Suprapubic skin (tissue), 4 donors: ENCODE results near the gene PABPN1. TPM values are rescaled to one million over a fixed set of nuclear protein-coding genes. Genes with fewer than 3 reads are reported as not detected.

ENCODE experiments used
- DNase-seq, 2 donors: peaks; one replicate each; pipeline ENCODE4 v3.0.0-alpha.2; 2019; ENCODE audit warnings: low spot score in 2 of 2
- H3K27ac ChIP-seq: fragments of 200-600 bp; sonication (generic); one replicate; pipeline ENCODE4 v1.5.1; 2019
- H3K27me3 ChIP-seq: fragments of 200-600 bp; sonication (generic); one replicate; pipeline ENCODE4 v1.5.1; 2019
- H3K36me3 ChIP-seq: fragments of 200-600 bp; sonication (generic); one replicate; pipeline ENCODE4 v1.5.1; 2019
- H3K4me1 ChIP-seq: fragments of 200-600 bp; sonication (generic); one replicate; pipeline ENCODE4 v1.5.1; 2019
- H3K4me3 ChIP-seq: fragments of 200-600 bp; sonication (generic); one replicate; pipeline ENCODE4 v1.5.1; 2019; ENCODE audit warnings: mild to moderate bottlenecking
- H3K9me3 ChIP-seq: fragments of 200-600 bp; sonication (generic); one replicate; pipeline ENCODE4 v1.5.1; 2019
- CTCF ChIP-seq, 2 donors: fragments of 200-600 bp in 1 of 2; fragments of 450-650 bp in 1 of 2; sonication (generic) in 1 of 2; IDR thresholded peaks; one replicate each; pipeline ENCODE4 v1.5.1; 2016 to 2019; ENCODE audit warnings: antibody characterized with exemption in 2 of 2, mild to moderate bottlenecking in 1 of 2, moderate library complexity in 1 of 2
- EP300 ChIP-seq: sonication (generic); formaldehyde crosslinking; IDR thresholded peaks from one replicate; pipeline ENCODE4 v1.6.1; 2017; ENCODE audit warnings: antibody characterized with exemption
- POLR2A ChIP-seq, 2 donors: fragments of 450-650 bp; IDR thresholded peaks; one replicate each; pipeline ENCODE4 v1.6.1; 2017; ENCODE audit warnings: antibody characterized with exemption in 2 of 2, mild to moderate bottlenecking in 2 of 2, moderate library complexity in 2 of 2
- POLR2AphosphoS5 ChIP-seq, 3 donors: sonication (generic); formaldehyde crosslinking; IDR thresholded peaks; one replicate each; pipeline ENCODE4 v1.6.1; 2017; ENCODE audit warnings: antibody characterized with exemption in 3 of 3
- WGBS: methylation state at CpG from one replicate; pipeline ENCODE4 v1.1.5; 2018; 5-methylcytosine and 5-hydroxymethylcytosine counted together
- total RNA-seq, 4 donors: library from RNA; depleted of rRNA; stranded (reverse); fragments of >200 nt; gene quantifications; one replicate each; pipeline ENCODE4 v1.1.0, GENCODE V29; 2016

PABPN1 gene
- total RNA-seq, 4 donors from 2014 or later = 45.1 to 109 (median 58.8) TPM

GRCh38 chr14:23359722-23360447 is 38.6 kb downstream of the PABPN1 start:
- no peak for TF ChIP-seq EP300
- TF ChIP-seq POLR2AphosphoS5 (IDR thresholded peaks at IDR 0.05) = no peak
- no peak for TF ChIP-seq POLR2A (IDR thresholded peaks at IDR 0.05)
- TF ChIP-seq CTCF (IDR thresholded peaks at IDR 0.05) = no peak
- peaks cover 4% of the 10 kb centered on the region for H3K27me3 ChIP-seq
- peaks cover 32% of the 10 kb centered on the region for H3K36me3 ChIP-seq
- peak overlapping the region; percentile 55 for H3K27ac ChIP-seq
- H3K9me3 ChIP-seq = no peaks in the 10 kb centered on the region
- WGBS = 84% methylated on average over 15 of the region's 22 CpGs
- H3K4me1 ChIP-seq = peaks cover 43% of the 10 kb centered on the region
- no peak overlapping the region for H3K4me3 ChIP-seq
- peak in 1 of 2 donors; percentile 76 for DNase-seq

- H3K4me3 ChIP-seq = no peak overlapping the region
- DNase-seq = peak in 1 of 2 donors; percentile 66
- WGBS = 56% methylated on average over 5 of the region's 11 CpGs
Measured at GRCh38 chr14:23360496-23360895, 39.2 kb downstream of the PABPN1 start.

DNA sequence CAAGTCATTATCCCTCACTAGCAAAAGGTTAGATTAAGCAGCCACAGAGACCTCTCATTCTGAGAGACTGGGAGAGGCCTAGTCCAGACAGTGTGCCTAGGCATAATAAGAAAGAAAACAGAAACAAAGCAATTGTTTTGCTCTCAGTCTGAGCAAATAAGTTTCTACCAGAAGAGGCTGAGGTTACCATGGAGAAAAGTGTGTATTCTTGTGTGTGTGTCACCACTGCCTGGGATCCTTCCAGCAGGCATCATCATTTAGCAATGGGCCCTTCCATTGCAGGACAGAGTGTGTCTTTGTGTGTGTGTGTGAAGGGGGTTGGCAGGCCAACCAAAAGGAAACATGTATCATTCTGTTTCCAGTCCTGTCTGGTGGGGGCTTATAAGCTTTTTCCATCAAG is 40.1 kb downstream of the PABPN1 start:
- H3K36me3 ChIP-seq = peaks cover 32% of the 10 kb centered on the region
- H3K27ac ChIP-seq = peak overlapping the region; percentile 55
- H3K4me3 ChIP-seq = no peak overlapping the region
- peaks cover 53% of the 10 kb centered on the region for H3K4me1 ChIP-seq
- no peaks in the 10 kb centered on the region for H3K9me3 ChIP-seq
- H3K27me3 ChIP-seq = peaks cover 12% of the 10 kb centered on the region
- DNase-seq = peak in 1 of 2 donors; percentile 70
- TF ChIP-seq POLR2A (IDR thresholded peaks at IDR 0.05) = no peak
- no peak for TF ChIP-seq CTCF (IDR thresholded peaks at IDR 0.05)
- TF ChIP-seq EP300 = no peak
- no peak for TF ChIP-seq POLR2AphosphoS5 (IDR thresholded peaks at IDR 0.05)

More at GRCh38 chr14:23360496-23360895, 39.2 kb downstream of the PABPN1 start:
- no peaks in the 10 kb centered on the region for H3K9me3 ChIP-seq
- peaks cover 46% of the 10 kb centered on the region for H3K4me1 ChIP-seq
- H3K27me3 ChIP-seq = peaks cover 10% of the 10 kb centered on the region
- H3K36me3 ChIP-seq = peaks cover 32% of the 10 kb centered on the region
- TF ChIP-seq EP300 (no peak), POLR2A (IDR thresholded peaks at IDR 0.05) (no peak), POLR2AphosphoS5 (IDR thresholded peaks at IDR 0.05) (no peak), CTCF (IDR thresholded peaks at IDR 0.05) (no peak)
- peak overlapping the region; percentile 55 for H3K27ac ChIP-seq

GRCh38 chr14:23361763-23362162 is 40.5 kb downstream of the PABPN1 start:
- H3K4me3 ChIP-seq = no peak overlapping the region
- H3K36me3 ChIP-seq = peaks cover 32% of the 10 kb centered on the region
- no peaks in the 10 kb centered on the region for H3K9me3 ChIP-seq
- peaks cover 12% of the 10 kb centered on the region for H3K27me3 ChIP-seq
- WGBS = 68% methylated on average over 6 of the region's 6 CpGs
- H3K4me1 ChIP-seq = peaks cover 57% of the 10 kb centered on the region
- DNase-seq = peak in 1 of 2 donors; percentile 12
- H3K27ac ChIP-seq = no peak overlapping the region
- TF ChIP-seq CTCF (IDR thresholded peaks at IDR 0.05) (no peak), EP300 (no peak), POLR2A (IDR thresholded peaks at IDR 0.05) (no peak), POLR2AphosphoS5 (IDR thresholded peaks at IDR 0.05) (no peak)

- peak in 1 of 2 donors; percentile 23 for DNase-seq
Measured at GRCh38 chr14:23362200-23362599, 40.9 kb downstream of the PABPN1 start.

More at GRCh38 chr14:23362200-23362599, 40.9 kb downstream of the PABPN1 start:
- Histone ChIP-seq H3K27ac (no peak overlapping the region), H3K9me3 (no peaks in the 10 kb centered on the region), H3K36me3 (peaks cover 29% of the 10 kb centered on the region), H3K27me3 (peaks cover 12% of the 10 kb centered on the region), H3K4me3 (no peak overlapping the region), H3K4me1 (peaks cover 62% of the 10 kb centered on the region)
- WGBS = 28% methylated on average over 3 of the region's 3 CpGs
- TF ChIP-seq CTCF (IDR thresholded peaks at IDR 0.05) = peak in 1 of 2 donors; percentile 18
- TF ChIP-seq POLR2A (IDR thresholded peaks at IDR 0.05) = no peak
